Measurements from ENCODE around the gene ILF2.

The ILF2 gene

GRCh38 chr1:153627715-153628626, 42.8 kb downstream of the ILF2 start, which contains the start of gene S100A1:
TSS of gene S100A1 (plus strand) at chr1:153628434. CDS start at chr1:153630522, 2,088 bp downstream.
- DNase-seq, result no peak

DNA sequence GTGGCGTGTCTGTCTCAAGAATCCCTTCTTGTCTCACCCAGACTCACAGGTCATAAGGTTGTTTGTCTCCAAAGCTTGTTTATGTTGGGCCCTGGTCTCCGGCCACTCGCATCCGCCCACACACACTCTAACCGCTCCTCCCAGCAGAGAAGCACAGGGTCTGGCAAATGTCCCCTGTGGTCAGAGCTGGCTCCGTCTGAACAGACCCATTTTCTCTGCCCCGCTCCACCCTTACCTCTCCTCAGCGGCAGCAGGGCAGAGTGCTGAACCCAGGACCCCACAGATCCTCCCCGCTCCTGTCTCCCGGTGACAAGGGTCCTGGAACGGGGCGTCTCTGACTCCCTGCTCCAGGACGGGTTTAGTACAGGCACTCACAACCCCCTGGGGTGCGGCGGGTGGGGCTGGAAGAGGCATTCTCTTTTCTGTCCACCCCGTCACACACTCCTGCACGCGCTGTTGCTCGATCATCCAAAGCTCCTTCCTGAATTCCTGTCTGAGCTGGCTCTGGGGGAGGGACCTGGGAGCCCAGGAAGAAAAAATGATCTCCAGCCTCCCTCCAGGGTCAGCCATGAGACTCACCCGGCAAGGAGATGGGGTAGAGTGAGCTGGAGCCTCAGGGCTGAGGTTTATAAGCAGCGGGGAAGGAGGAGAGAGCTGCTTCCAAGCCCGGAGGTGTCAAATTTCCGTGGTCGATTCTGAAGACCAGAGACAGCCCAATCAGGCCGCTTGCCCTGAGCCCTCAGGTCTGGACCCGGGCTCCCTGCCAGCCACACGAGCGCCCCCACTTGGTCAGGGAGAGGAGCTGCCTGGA, 43.7 kb downstream of the ILF2 start, which contains the start of gene S100A13:
TSS of gene S100A13 (minus strand) at position 602 of the 811 bp plus-strand sequence. CDS start 1,033 bp downstream, outside the sequence.
- DNase-seq, result peak; percentile 78

GRCh38 chr1:153626477-153626903, 44.3 kb downstream of the ILF2 start:
- DNase-seq, result no peak

GRCh38 chr1:153624965-153625611, 45.7 kb downstream of the ILF2 start:
- DNase-seq, result no peak

- DNase-seq, result no peak
Measured at GRCh38 chr1:153623101-153623500, 47.7 kb downstream of the ILF2 start.

- DNase-seq, result no peak
Measured at GRCh38 chr1:153619171-153619570, 51.6 kb downstream of the ILF2 start.

DNA sequence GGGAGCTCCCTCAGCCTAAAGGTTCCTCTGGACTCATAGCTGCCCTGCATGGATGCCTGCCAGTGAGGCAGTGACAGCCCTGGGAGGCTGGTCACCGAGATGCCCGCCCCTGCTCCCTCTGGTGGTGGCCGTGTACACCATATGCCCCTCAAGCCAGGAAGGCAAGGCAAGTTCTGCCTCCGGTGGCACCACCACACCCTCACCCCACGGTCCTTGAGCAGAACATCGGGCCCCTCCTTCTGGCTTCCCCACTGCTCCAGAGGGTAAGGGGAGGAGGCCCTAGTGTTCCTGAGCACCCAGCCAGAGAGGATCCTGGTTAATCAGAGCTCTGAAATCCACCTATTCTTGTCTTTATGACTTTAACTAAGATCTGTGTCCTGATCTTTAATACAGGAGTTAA, 53.1 kb downstream of the ILF2 start:
- DNase-seq, result no peak

- DNase-seq, result no peak
Measured at GRCh38 chr1:153616917-153617311, 53.9 kb downstream of the ILF2 start.

DNA sequence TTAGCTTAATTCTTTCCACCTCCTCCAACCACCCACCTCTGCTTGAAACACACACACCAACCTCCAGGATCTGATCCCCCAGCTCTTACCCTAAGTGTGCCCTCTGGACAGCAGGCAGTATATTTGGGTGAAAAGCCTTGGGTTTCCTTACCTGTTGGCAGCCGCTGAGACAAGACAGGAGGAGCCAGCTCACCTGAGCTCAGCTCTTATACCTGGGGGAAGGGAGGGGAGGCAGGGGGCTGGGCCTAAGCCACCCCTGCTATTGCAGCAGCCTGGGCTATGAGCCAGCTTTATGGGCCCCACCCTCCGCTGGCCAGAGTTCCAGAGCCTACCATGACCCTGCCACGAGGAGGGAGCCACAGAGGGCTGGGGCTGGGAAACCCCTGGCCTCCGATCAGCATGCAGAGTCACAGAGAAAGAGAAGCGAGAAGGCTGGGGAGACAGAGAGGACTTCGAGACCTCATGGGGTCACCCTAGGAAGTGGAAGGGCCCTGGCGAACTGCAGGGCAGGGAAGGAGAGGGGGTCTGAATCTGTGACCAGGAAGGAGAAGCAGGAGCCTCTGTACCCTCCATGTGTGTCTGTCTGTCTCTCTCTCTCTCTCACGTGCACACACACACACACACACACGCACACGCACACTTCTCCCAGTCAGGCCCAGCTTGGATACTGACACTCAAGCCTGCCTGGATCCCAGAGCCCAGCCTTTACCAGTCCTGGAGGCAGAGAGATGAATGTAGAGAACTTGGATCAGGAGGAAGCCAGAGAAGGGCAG, 54.5 kb downstream of the ILF2 start, which contains the start of gene S100A14:
TSS of gene S100A14 (minus strand) at position 182 of the 773 bp plus-strand sequence. CDS start 467 bp downstream, outside the sequence.
- DNase-seq, result no peak

- no peak for DNase-seq
Measured at GRCh38 chr1:153615406-153615805, 55.4 kb downstream of the ILF2 start.

- no peak for DNase-seq
Measured at GRCh38 chr1:153614906-153615305, 55.9 kb downstream of the ILF2 start.

- DNase-seq, result no peak
Measured at GRCh38 chr1:153614189-153614900, 56.4 kb downstream of the ILF2 start.

- no peak for DNase-seq
Measured at GRCh38 chr1:153613406-153613805, 57.4 kb downstream of the ILF2 start.

DNA sequence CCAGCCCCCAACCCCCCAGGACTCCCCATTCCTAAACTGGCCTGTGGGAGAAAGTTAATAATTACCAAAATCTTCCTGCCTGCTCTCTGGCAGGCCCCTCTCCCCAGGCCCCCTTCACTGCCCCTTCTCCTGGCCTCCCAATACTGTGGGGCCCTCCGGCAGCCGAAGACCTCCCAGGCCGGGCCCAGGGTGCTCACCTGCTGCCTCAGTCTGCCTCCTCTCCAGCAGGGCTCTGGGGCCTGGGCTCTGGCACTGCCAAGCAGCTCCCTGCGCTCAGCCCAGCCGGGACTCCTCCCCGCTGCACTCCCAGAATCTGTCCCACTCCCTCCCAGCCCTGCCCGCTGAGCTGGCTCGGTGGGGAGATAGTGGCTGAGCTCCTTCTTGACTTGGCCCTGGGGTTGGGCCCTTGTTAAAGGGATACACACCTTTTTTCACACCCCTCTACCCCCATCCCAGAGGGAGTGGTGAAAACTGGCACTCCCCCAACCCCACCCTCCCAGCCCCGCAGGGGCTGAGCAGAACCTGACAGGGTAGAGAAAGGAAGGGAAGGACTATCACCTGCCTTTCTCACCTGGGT, 58.0 kb downstream of the ILF2 start, which contains the start of gene S100A16:
TSS of gene S100A16 (minus strand) at position 383 of the 577 bp plus-strand sequence. CDS start 4,986 bp downstream, outside the sequence.
- DNase-seq, result no peak

GRCh38 chr1:153612111-153612754, 58.6 kb downstream of the ILF2 start:
- DNase-seq, result no peak

Data from NCI-H1436 treated with DMSO at 0.1 percent for 48 hours (cell line).